T-cell (primary cell): ENCODE measurements around the gene WNT7A. TPM values are rescaled to one million over a fixed set of nuclear protein-coding genes. Genes with fewer than 3 reads are reported as not detected.

Experiments used
- ATAC-seq, 4 experiments: fragments of 200-7000 bp in 3 of 4; fragments of 150-1000 bp in 1 of 4; cut with Tn5 transposase; replicated peaks in 1 of 4; 1 replicate in 3 of 4; 2 replicates in 1 of 4; pipeline ENCODE4 v1.10.0; 2021; ENCODE audit warnings: moderate library complexity in 3 of 4, mild to moderate bottlenecking in 2 of 4, moderate number of reproducible peaks in 1 of 4
- CTCF ChIA-PET, 2 donors: fragments of 300-600 bp; sonication (Branson Sonifier 250); formaldehyde crosslinking; loops; one replicate each; lab custom pipeline; 2022; ENCODE audit warnings: antibody characterized with exemption in 2 of 2; lab: Charles Lee
- POLR2A ChIA-PET, 2 donors: fragments of 300-600 bp; sonication (Branson Sonifier 250); formaldehyde crosslinking; loops; one replicate each; lab custom pipeline; 2022; ENCODE audit warnings: antibody characterized with exemption in 2 of 2; lab: Charles Lee
- DNase-seq, 35 experiments: peaks; one replicate each; pipeline versions ENCODE4 v3.0.0 to v3.0.0-alpha.2; 2013 to 2023
- H3K27ac ChIP-seq: one replicate; pipeline ENCODE4 v1.5.1; 2013; ENCODE audit warnings: low read length
- H3K27me3 ChIP-seq, 2 experiments: replicated peaks in 1 of 2; 1 replicate in 1 of 2; 2 replicates in 1 of 2; pipeline versions ENCODE4 v1.6.1 to v1.7.0; 2013; ENCODE audit warnings: low read length in 1 of 2, mixed read lengths in 1 of 2; ENCODE audit not compliant: control insufficient read depth in 2 of 2, insufficient read depth in 2 of 2; ENCODE audit errors: extremely low read depth in 1 of 2
- H3K36me3 ChIP-seq, 2 donors: 1 replicate in 1 of 2; 2 replicates in 1 of 2; pipeline versions ENCODE4 v1.6.1 to v1.7.0; 2013; ENCODE audit warnings: low read length in 1 of 2; ENCODE audit not compliant: control insufficient read depth in 2 of 2, insufficient read depth in 1 of 2; ENCODE audit errors: extremely low read depth in 1 of 2
- H3K4me1 ChIP-seq, 2 experiments: 1 replicate in 1 of 2; 2 replicates in 1 of 2; pipeline versions ENCODE4 v1.6.1 to v1.7.0; 2013; ENCODE audit warnings: low read length in 2 of 2, mixed read lengths in 1 of 2; ENCODE audit not compliant: insufficient read depth in 2 of 2, control insufficient read depth in 1 of 2; ENCODE audit errors: extremely low read depth in 1 of 2
- H3K4me3 ChIP-seq, 2 donors: 1 replicate in 1 of 2; 2 replicates in 1 of 2; pipeline versions ENCODE4 v1.5.1 to v1.7.0; 2013; ENCODE audit warnings: mild to moderate bottlenecking in 2 of 2, low read length in 1 of 2, moderate library complexity in 1 of 2; ENCODE audit not compliant: control insufficient read depth in 1 of 2; ENCODE audit errors: extremely low read depth in 1 of 2
- H3K9me3 ChIP-seq: 2 replicates; pipeline ENCODE4 v1.7.0; 2013
- H3K27ac Mint-ChIP-seq, 2 donors: one replicate each; pipeline ENCODE4 v1.8.0; 2020 to 2021; ENCODE audit warnings: mild to moderate bottlenecking in 2 of 2, mixed read lengths in 2 of 2
- H3K27me3 Mint-ChIP-seq, 2 donors: one replicate each; pipeline ENCODE4 v1.8.0; 2021 to 2022; ENCODE audit warnings: mixed read lengths in 2 of 2
- H3K36me3 Mint-ChIP-seq: one replicate; pipeline ENCODE4 v1.8.0; 2021; ENCODE audit warnings: mixed read lengths
- H3K4me1 Mint-ChIP-seq, 3 donors: one replicate each; pipeline ENCODE4 v1.8.0; 2020 to 2022; ENCODE audit warnings: mixed read lengths in 3 of 3, mild to moderate bottlenecking in 1 of 3
- H3K4me3 Mint-ChIP-seq, 3 donors: one replicate each; pipeline ENCODE4 v1.8.0; 2020 to 2022; ENCODE audit warnings: mild to moderate bottlenecking in 3 of 3, mixed read lengths in 3 of 3, moderate library complexity in 3 of 3
- H3K9me3 Mint-ChIP-seq, 3 donors: one replicate each; pipeline ENCODE4 v1.8.0; 2020 to 2022; ENCODE audit warnings: mixed read lengths in 3 of 3
- WGBS: methylation state at CpG from one replicate; pipeline ENCODE4 v1.1.5; 2013; ENCODE audit warnings: missing lambda C conversion rate; ENCODE audit not compliant: insufficient coverage; 5-methylcytosine and 5-hydroxymethylcytosine counted together
- total RNA-seq, 35 experiments: library from RNA in 6 of 35; stranded (reverse) in 6 of 35; fragments of 120-200 nt in 1 of 35; gene quantifications; one replicate each; pipeline versions ENCODE4 v1.2.1 to v1.2.4 and lab custom pipeline; 2013 to 2026

The WNT7A gene
- total RNA-seq, 5 donors from 2014 or later (not counting 1 experiment from before 2014, with no cell fraction given), result 8.2 to 15.4 (median 11.7) TPM

DNA sequence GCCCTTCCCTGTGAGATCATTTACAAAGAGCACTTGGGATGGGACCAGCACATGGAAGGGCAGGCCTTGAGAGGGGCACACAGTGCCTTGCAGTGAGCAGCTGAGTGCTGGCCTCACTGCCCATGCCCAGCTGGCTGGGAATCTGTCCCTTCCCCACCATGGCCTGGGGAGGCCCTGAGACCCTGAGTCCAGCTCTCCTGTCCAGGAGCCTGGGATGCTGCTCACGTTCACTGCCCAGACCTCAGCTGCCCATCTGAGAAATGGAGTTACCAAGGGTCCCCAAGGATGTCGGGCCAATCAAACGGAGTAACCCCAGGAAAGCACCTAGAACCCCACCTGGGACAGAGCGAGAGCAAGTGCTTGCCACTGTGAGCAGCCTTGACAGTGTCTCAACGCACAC is 35.6 kb downstream of the WNT7A start:
- WGBS, result 82% methylated on average over 4 of the region's 5 CpGs

GRCh38 chr3:13843351-13843750 is 36.5 kb downstream of the WNT7A start:
- H3K4me1 Mint-ChIP-seq, result peaks cover 0 to 12% (median 2%) of the 10 kb centered on the region in 3 donors
- ATAC-seq (no peak), DNase-seq (no peak)
- CTCF ChIA-PET, result interaction anchor here in 1 of 2 donors (0.7 kb wide), 1 partner anchor 42 kb away, joined by 8 read pairs; no protein-coding TSS in a partner anchor
- WGBS, result 94% methylated on average over 3 of the region's 5 CpGs
- no peaks in the 10 kb centered on the region for H3K9me3 Mint-ChIP-seq
- no peak overlapping the region for H3K4me3 Mint-ChIP-seq
- no peak overlapping the region for H3K27ac Mint-ChIP-seq
- POLR2A ChIA-PET, result no interaction called here
- H3K27me3 Mint-ChIP-seq, result no peaks in the 10 kb centered on the region
- Histone ChIP-seq H3K9me3 (no peaks in the 10 kb centered on the region), H3K4me3 (no peak overlapping the region), H3K36me3 (no peaks in the 10 kb centered on the region), H3K4me1 (no peaks in the 10 kb centered on the region), H3K27ac (no peak overlapping the region), H3K27me3 (peaks cover 0 to 24% of the 10 kb centered on the region in 2 experiments)
- no peaks in the 10 kb centered on the region for H3K36me3 Mint-ChIP-seq

More for the DNA sequence above, 35.6 kb downstream of the WNT7A start:
- H3K27me3 Mint-ChIP-seq, result no peaks in the 10 kb centered on the region
- Histone ChIP-seq H3K9me3 (no peaks in the 10 kb centered on the region), H3K27me3 (peaks cover 0 to 24% of the 10 kb centered on the region in 2 experiments), H3K36me3 (no peaks in the 10 kb centered on the region), H3K4me3 (no peak overlapping the region), H3K27ac (no peak overlapping the region), H3K4me1 (no peaks in the 10 kb centered on the region)
- H3K36me3 Mint-ChIP-seq, result peaks cover 8% of the 10 kb centered on the region
- no peak for DNase-seq
- no peaks in the 10 kb centered on the region for H3K9me3 Mint-ChIP-seq
- no peak overlapping the region for H3K4me3 Mint-ChIP-seq
- no peak for ATAC-seq
- H3K4me1 Mint-ChIP-seq, result peaks cover 0 to 20% (median 2%) of the 10 kb centered on the region in 3 donors
- ChIA-PET CTCF (interaction anchor here in 1 of 2 donors (0.7 kb wide), 1 partner anchor 41 kb away, joined by 8 read pairs; no protein-coding TSS in a partner anchor), POLR2A (no interaction called here)
- no peak overlapping the region for H3K27ac Mint-ChIP-seq

GRCh38 chr3:13842226-13842625 is 37.6 kb downstream of the WNT7A start:
- no peak overlapping the region for H3K27ac ChIP-seq
- Mint-ChIP-seq H3K4me3 (no peak overlapping the region), H3K27me3 (no peaks in the 10 kb centered on the region), H3K4me1 (peaks cover 0 to 6% (median 2%) of the 10 kb centered on the region in 3 donors), H3K9me3 (no peaks in the 10 kb centered on the region), H3K27ac (no peak overlapping the region), H3K36me3 (no peaks in the 10 kb centered on the region)
- H3K36me3 ChIP-seq, result no peaks in the 10 kb centered on the region
- DNase-seq (no peak), ATAC-seq (no peak)
- H3K4me1 ChIP-seq, result no peaks in the 10 kb centered on the region
- no peak overlapping the region for H3K4me3 ChIP-seq
- CTCF ChIA-PET, result no interaction called here
- peaks cover 0 to 22% of the 10 kb centered on the region in 2 experiments for H3K27me3 ChIP-seq
- POLR2A ChIA-PET, result no interaction called here
- H3K9me3 ChIP-seq, result no peaks in the 10 kb centered on the region
- WGBS, result 63% methylated on average over 4 of the region's 4 CpGs

DNA sequence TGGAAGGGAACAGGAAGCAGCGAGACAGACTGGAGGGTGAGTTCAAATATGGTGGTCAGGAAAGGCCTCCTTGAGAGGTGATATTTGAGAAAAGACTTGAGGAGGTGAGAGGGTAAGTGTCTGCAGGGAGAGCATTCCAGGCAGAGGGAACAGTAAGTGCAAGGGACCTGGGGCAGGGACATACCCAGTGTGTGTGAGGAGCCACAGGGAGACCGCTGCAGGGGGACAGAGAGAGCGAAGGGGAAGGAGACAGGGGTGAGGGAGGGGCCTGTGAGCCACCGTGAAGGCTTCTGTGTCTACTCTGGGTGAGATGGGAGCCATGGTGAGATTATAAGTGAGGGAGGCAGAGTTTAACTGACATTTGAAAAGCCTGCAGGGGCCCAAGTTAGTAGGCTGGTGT is 38.0 kb downstream of the WNT7A start:
- POLR2A ChIA-PET, result interaction anchor here in 1 of 2 donors (0.5 kb wide), 1 partner anchor 466 kb away, joined by 3 read pairs; no protein-coding TSS in a partner anchor
- DNase-seq, result no peak
- Mint-ChIP-seq H3K4me1 (peaks cover 0 to 6% (median 2%) of the 10 kb centered on the region in 3 donors), H3K27ac (no peak overlapping the region), H3K4me3 (no peak overlapping the region), H3K36me3 (no peaks in the 10 kb centered on the region), H3K27me3 (no peaks in the 10 kb centered on the region), H3K9me3 (no peaks in the 10 kb centered on the region)
- CTCF ChIA-PET, result no interaction called here
- H3K36me3 ChIP-seq, result no peaks in the 10 kb centered on the region
- no peak for ATAC-seq
- 79% methylated on average over 4 of the region's 4 CpGs for WGBS
- H3K27me3 ChIP-seq, result peaks cover 0 to 21% of the 10 kb centered on the region in 2 experiments
- no peaks in the 10 kb centered on the region for H3K9me3 ChIP-seq
- no peak overlapping the region for H3K27ac ChIP-seq
- no peaks in the 10 kb centered on the region for H3K4me1 ChIP-seq
- no peak overlapping the region for H3K4me3 ChIP-seq

- Histone ChIP-seq H3K4me1 (no peaks in the 10 kb centered on the region), H3K4me3 (no peak overlapping the region), H3K27ac (no peak overlapping the region), H3K36me3 (no peaks in the 10 kb centered on the region), H3K9me3 (no peaks in the 10 kb centered on the region), H3K27me3 (peaks cover 0 to 22% of the 10 kb centered on the region in 2 experiments)
- CTCF ChIA-PET, result interaction anchor here in 1 of 2 donors (0.6 kb wide), 1 partner anchor 187 kb away, joined by 3 read pairs; no protein-coding TSS in a partner anchor
- WGBS, result 97% methylated on average over 3 of the region's 8 CpGs
- no peak overlapping the region for H3K27ac Mint-ChIP-seq
- H3K4me3 Mint-ChIP-seq, result no peak overlapping the region
- H3K27me3 Mint-ChIP-seq, result no peaks in the 10 kb centered on the region
- H3K4me1 Mint-ChIP-seq, result peaks cover 0 to 6% (median 2%) of the 10 kb centered on the region in 3 donors
- DNase-seq (no peak), ATAC-seq (no peak)
- H3K36me3 Mint-ChIP-seq, result no peaks in the 10 kb centered on the region
- no peaks in the 10 kb centered on the region for H3K9me3 Mint-ChIP-seq
- POLR2A ChIA-PET, result no interaction called here
Measured at GRCh38 chr3:13841141-13841540, 38.7 kb downstream of the WNT7A start.

DNA sequence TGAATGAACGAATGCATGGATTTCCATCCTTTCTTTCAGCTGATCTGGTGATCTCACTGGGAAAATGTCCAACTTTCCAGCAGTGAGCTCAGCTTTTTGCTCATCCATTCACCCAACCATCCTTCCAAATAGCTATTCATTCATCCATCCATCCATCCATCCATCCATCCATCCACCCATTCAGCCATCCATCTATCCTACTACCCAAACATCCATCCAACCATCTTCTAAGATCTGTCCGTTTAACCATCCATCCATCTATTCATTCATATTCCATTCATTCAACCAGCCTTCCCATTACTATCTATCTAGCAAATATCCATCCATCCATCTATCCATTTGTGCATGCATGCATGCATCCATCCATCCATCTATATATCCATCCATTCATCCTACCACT is 39.4 kb downstream of the WNT7A start:
- ATAC-seq, result no peak
- Mint-ChIP-seq H3K4me3 (no peak overlapping the region), H3K36me3 (no peaks in the 10 kb centered on the region), H3K27ac (no peak overlapping the region), H3K4me1 (peaks cover 2 to 6% (median 5%) of the 10 kb centered on the region in 3 donors), H3K27me3 (no peaks in the 10 kb centered on the region), H3K9me3 (no peaks in the 10 kb centered on the region)
- Histone ChIP-seq H3K27me3 (peaks cover 0 to 17% of the 10 kb centered on the region in 2 experiments), H3K27ac (no peak overlapping the region), H3K4me3 (no peak overlapping the region), H3K36me3 (no peaks in the 10 kb centered on the region), H3K9me3 (no peaks in the 10 kb centered on the region), H3K4me1 (no peaks in the 10 kb centered on the region)
- no peak for DNase-seq
- ChIA-PET POLR2A (no interaction called here), CTCF (interaction anchor here in 1 of 2 donors (0.5 kb wide), 1 partner anchor 357 kb away, joined by 6 read pairs; no protein-coding TSS in a partner anchor)
- WGBS, result 85% methylated on average over 2 of the region's 2 CpGs
